ENCODE results near the gene OVCH2.

The OVCH2 gene

GRCh38 chr11:7640816-7641215 is 65.5 kb downstream of the OVCH2 start:
- DNase-seq, result no peak

- no peak for DNase-seq
Measured at GRCh38 chr11:7639643-7640025, 66.6 kb downstream of the OVCH2 start.
